HK-2 (cell line): ENCODE measurements around the gene NADSYN1.

ENCODE experiments used
- DNase-seq: peaks from one replicate; pipeline ENCODE4 v3.0.0-alpha.2; 2018; ENCODE audit not compliant: unreplicated experiment

NADSYN1 gene

DNA sequence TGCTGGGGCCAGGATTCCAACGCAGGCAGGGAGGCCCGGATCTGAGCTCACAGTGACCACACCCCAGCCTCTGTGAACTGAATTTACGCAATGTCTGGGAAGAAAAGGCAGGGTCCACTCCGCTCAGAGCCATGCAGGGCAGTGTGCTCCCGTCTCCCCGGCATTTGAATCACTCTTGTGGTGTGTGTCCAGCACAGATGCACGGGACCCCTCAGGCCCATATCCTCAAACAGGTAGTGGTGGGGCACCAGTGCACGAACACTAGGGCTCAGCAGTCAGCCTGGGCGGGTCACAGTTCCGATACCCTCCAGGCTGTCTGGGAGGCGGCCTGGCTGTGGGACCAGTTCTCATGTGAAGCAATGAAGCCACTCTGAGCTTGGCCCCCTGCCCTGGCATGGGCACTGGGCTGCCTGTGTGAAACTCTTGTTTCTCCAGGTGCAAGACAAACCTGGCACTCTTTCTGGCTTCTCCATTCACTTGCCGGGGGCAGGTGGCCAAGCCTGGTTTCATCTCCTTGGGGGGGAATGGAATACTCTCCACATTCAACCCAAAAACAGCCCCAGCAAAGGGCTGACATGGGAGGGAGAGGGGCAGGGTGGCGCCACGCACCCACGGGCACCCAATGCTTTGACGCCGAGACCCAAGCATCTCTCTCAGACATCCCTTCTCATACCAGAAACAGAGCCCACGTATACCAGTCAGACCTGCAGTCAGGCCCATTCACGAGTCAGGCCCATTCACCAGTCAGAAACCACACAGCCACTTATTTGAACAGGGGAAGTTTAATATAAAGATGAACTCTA, 19.2 kb upstream of the NADSYN1 start:
- DNase-seq: no peak

DNA sequence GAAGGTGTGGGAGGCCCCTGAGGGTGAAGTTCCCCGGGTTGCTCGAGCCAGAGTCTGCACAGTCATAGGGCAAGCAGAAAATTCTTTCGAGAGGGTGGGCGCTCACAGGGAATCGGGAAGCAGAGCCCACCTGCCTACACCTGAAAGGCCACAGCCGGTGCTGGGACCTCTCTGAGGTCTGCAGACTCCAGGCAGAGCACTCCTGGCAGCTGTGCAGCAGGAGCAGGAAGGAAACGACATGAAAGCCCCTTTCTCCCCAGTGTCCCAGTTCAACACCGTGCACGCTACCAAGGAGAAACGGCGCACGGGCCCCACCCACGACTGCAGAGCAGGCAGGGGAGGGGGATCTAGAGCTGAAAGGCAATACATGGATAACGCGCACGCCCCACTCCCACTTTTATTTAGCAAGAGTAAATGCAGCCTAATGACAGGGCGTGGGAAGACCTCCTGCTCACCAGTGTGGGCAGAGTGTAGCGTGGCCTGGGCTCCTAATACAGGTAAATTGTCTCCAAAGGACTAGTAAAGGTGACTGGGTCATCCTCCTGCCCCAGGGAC, 18.4 kb upstream of the NADSYN1 start:
- DNase-seq: no peak

DNA sequence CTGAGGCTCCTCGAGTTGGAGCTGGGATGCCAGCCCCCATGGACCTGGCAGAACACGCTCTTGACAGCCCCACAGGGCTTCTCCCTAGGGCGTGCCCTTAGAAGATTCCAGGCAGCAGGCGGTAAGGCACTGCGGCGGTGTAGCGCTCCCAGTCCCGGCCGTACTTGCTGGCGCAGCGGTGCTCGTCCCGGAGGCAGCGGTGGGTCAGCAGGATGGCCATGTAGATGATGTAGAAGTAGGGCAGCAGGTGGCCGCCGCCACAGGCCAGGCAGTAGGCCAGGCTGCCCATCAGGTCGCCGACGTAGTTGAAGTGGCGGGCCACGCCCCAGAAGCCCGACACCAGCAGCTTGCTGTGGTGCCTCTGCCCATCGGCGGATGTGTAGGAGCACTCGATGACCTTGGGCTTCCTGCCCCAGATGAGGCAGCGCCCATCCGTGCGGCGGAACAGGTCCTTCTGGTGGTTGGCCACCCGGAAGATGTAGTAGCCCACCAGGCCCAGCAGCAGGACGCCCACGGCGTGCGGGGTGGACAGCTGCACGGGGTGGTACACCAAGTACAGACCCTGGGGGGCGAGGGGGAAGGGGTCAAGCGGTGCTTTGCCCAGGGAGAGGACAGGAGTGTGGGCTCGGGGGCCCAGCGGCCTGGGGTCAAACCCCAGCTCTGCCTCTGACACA, 17.6 kb upstream of the NADSYN1 start:
- DNase-seq: no peak

DNA sequence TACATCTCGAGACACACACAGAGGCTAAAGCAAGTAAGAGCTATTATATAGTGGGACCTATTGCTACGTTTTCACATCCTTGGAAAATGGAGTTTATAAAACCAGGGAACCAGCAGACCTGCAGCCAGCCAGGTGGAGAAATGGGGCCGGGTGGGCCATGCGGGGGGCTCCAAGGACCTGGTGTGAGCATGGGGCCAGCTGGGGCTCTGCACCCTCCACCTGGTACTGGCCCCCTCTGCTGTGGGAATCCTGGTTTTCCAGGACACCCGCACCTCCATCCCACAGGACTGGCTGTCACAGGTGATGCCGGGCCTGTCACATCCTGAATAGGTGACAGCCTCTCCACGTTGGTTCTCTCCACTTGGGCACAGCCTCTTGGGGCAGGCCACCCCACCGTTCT, 16.1 kb upstream of the NADSYN1 start:
- DNase-seq: no peak

DNA sequence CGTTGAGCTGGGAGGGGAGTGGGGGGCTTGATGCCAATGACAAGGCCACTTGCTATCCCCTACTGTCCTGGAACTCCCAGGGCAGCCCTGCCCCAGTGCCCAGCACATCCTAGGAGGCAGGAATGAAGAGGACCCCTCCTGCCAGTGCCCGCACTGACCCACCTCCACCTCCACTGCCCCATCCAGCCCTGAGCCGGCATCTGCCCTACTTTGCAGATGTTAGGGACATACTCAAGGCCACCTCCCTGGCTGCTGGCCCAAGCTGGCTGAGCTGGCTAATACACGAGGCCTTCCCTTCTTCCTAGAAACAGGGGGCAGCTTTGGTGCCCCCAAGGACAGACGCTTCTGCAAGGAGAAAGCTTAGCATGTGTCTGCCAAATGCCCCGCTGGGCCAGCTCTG, 15.6 kb upstream of the NADSYN1 start:
- DNase-seq: no peak

DNA sequence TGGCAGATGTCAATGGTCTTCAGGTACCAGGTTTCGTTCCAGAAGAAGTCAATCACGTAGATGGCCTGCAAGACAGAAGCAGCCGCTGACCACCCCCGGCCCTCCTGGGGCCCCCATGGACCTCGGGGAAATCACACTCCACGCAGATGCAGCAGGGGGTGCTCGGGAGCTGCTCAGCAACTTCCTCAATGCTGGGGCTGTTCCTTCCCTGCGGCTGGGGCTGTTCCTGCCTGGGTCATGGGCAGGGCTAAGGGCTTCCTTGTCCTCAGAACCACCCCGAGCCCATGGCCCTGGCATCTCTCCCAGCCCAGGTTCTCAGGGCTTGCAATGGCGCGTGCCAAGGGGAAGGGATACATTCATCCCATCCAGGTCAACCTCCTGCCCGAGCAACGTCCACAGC, 15.1 kb upstream of the NADSYN1 start:
- no peak for DNase-seq

DNA sequence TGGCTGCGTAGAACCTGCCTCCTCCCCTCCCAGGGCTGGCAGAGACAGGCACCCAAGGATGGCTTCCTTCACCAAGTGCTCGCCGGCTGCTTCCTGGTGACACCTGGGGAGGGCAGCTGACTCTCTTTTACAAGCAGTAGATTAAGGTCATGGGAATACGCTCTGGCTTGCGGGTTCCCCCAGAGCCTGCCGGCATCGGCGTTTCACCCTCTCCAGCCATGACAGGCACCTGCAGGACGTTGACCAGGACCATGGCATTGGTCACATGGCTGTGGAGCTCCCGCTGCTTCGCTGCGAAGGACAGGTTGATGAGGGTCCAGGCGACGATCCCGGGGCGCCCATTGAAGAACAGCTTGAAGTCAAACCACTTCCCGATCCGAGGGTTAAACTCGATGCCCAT, 14.4 kb upstream of the NADSYN1 start:
- DNase-seq: no peak

DNA sequence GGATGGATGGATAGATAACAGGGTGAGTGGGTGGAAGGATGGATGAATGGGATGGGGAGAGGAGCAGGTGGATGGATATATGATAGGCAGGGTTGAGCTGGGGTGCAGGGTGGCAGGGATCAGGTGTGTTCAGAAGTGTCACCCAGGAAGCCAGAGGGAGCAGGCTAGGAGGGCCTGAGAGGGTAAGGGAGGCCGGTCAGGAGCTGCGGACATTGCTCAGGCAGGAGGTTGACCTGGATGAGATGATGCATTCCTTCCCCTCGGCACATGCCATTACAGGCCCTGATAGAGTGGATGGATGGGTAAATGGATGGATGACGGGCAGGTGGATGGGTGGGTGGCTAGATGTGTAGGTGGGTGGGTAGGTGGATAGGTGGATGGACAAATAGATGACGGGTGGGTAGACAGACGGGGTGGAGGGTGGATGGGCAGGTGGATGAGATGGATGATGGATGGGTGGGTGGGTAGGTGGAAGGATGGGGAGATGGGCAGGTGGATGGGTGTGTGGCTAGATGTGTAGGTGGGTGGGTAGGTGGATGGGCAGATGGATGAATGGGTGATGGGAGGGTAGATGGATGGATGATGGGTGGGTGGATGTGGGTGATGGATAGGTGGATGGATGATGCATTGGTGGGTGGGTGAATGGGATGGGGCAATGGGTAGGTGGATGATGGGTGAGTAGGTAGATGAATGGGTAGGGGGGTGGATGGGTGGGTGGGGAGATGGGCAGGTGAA, 12.8 kb upstream of the NADSYN1 start:
- DNase-seq: no peak

DNA sequence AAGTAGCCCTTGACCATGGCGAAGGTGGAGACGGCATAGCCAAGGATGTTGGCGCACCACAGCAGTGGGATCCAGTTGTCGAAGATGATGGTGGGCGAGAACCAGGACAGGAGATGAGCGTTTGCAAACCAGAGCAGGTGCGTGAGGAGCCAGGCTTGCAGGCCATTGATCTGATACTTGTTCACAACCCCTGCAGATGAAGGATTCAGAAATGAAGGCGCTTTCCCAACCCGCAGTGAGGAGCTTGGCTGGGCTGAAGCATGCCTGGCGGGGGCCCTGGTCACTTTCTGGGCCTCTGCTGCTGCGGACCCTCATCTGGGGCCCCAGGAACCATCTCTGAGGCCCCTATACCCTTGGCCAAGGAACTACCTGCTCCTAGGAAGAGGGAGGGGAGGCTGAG, 11.8 kb upstream of the NADSYN1 start:
- no peak for DNase-seq

DNA sequence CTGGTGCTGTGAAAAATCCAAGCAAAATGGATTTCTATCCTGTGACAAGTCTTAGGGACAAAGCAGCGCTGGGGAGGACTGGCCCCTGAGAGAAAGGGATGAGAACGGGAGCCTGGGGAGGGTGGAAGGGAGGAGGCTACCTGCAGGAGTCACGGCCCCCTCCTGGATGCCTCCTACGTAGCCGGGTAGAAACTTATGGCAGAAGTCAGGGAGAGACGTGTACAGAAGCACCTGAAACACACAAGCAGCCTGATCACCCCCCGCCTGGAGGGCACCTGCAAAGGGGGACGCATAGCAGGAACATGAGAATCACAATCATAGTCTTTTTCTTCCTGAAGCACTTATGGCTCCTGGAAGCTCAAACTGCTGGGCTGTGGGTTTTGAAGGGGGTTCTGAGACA, 10.9 kb upstream of the NADSYN1 start:
- no peak for DNase-seq

DNA sequence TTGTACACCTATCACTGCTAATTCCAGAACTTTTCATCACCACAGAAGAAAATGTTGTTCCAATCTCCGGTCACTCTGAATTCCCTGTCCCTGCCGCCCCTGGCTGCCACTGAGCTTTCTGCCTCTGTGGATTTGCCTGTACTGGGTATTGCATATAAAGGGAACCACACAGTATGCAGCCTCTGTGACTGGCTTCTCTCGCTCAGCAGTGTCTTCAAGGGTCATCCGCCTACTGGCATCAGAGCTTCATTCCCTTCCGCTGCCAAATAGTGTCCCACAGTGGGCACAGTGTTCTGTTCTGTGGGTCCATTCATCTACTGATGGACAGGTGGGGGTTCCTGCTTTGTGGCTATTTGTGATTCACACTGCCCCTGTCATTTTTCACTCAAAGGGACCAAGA, 10.1 kb upstream of the NADSYN1 start:
- no peak for DNase-seq

DNA sequence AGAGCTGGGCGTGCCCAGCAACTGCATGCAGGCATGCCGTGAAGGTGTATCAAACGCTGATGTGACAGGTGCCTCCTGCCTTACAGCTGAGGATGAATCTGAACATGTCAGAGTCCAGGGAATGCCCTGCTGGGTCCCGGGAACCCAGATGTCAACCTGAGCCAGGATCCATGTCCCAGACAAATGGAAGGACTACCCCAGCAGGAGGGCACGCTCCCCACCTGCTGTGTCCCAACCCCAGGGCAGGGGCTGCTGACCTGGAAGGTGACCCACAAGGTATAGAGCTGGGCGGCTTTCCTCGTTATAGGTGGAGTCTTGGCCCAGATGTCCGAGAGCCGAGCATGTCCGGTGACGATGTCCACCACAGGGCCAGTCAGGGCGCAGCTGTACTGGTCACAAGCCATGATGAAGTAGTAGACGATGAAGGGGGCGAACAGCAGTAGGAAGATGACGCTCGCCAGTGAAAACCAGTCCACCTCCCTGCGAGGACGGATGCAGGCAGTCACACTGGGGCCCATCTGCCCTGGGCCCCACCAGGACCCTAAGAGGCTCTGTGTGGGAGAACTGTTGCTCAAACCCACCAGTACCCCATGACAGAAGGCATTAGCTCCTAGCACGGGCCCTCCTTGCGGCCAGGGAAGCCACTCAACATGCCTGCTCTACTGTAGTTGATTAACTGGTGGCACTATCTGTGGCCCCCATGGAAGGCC, 9.1 kb upstream of the NADSYN1 start:
- DNase-seq: no peak

DNA sequence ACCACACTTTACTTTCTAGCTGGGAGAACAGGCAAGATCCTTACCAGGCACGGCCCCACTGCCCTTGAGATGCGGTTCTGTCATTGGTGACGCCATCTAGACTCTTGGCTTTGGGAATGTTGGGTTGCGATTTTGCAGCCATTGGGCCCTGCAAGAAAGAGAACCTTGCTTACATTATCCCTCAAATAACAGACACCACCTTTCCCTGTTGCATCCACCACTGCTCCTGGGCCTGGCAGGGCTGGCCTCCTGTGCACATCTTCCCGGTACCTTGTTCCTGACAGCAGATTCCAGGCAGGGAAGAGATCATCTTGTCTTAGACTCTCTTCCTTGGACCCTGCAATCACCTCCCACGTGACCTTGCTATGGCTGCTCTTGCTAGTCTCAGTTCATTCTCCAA, 8.2 kb upstream of the NADSYN1 start:
- no peak for DNase-seq

DNA sequence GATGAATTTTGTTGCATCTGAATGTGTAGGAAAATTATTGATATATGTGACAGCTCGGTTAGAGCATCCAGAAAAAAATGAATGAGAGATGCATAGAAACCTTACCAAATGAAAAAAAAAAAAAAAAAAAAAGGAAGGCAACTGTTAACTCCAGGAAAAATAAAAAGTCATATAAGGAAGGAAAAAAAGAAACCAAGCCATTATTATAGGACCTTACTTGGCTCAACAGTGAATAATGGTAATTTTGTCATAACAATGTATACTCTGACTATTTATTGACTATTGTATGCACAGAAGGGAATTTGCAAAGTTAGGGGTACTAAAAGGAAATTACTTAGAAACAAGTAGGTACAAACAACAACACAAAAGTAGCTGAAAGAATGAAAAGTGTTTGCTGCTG, 6.9 kb upstream of the NADSYN1 start:
- DNase-seq: no peak

DNA sequence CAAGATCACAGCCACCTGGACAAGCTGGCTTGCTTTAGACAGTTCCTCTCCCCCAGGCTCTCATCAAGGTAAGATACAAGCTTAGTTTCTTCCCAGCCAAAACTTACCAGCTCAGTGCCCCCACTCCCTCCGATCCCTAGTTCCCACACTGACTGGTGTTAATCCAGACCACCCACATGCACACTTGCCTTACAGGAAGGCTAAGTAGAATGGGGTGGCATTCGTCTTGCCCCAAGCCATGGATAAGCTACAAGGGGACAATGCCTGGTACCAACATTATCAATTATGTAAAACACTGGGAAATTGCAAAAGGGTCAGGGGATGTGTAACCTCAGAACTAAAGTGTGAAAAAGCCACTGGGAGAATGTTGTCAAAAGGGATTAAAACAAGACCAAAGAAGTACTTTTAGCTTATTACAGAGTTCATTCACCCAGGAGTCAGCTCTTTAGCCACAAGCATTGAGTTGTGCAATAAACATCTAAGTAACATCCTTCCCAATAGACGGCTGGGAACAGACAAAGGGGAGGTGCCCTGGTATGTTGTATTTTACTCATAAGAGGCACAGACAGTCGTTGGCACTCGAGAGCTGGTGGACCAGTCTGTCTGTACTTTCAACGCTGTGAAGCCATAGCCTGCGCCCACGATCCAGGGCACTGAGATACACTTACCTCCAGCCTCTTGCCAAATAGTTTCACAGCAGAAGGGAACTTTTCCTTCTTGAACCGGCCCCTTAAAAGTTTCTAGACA, 5.9 kb upstream of the NADSYN1 start:
- DNase-seq: no peak

DNA sequence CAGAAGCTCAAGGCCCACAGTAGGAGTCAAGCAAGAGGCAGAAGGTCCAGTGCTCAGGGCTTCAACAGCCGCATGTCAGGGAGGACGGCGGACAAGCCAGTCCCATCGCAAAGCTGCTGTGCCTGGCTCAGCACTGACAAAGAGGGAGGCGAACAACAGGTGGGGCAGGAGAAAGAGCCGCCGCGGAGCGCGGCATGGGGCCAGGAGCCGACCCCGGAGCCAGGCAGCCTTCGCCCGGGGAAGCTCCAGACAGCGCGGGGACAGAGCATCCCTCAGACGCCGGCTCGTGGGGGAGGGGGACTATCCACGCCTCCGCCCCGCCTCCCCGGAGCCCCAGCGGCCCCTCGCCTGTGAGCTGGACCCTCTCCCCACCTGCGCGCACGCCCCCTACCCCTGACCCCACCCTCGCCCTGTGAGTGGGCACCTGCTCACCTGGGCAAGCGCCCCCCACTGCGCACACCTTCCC, 5.2 kb upstream of the NADSYN1 start:
- DNase-seq: peak; percentile 16

DNA sequence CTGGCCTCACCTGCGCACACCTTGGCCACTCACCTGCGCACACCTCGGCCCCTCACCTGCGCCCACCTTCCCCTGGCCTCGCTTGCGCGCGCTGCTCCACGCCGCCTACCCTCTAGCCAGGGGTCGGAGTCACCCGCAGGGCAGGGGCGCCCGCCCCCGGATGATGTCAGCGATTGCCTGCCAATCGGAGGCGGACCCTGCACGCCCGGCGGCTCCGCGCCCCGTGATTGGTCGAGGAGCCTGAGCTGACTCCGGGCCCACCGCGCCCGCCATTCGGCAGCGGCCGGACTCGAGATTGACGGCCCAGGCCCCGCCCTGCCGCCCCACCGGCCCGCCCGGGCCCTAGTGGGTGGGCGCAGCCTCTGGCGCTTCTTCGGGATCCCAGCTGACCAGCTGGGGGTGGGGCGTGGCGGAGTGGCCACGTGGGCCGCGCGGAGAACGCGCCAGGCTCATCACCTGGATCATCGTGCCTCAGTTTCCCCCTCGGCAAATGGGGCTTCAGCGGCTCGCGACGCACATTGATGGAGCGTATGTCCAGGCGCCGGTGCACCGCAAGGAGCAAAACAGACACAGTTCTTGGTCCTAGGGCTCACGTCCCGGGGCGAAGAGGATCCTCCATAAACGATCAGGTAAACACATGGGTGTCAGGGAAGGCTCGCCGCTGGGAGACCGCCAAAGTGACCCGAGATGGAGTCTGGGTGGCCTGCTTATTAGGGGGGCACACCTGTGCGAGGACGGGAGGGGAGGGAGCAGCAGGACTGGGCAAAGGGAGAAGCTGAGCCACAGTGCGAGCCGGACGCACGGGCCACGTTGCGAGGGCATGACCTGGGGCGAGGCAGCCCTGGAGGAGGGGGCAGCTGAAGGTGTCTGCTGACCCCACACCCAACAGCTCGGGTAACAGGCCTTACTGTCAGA, 4.5 kb upstream of the NADSYN1 start, which contains the start of gene DHCR7:
DHCR7 (minus strand) TSS at position 137 of the 915 bp plus-strand sequence. CDS start 3,441 bp downstream, outside the sequence.
- DNase-seq: peak; percentile 92

DNA sequence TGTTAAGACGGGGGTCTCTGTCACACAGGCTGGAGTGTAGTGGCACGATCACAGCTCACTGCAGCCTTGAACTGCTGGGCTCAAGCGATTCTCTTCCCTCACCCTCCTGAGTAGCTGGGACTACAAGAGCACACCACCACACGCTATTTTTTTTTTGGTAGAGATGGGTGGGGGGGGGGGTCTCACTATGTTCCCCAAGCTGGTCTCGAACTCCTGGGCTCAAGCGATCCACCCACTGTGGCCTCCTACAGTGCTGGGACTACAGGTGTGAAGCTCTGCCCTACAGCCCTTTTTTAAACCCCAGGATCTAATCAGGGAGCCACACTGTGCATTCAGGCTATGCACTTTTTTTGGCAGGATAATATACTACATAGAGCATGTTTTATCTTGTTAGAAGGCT, 3.4 kb upstream of the NADSYN1 start:
- DNase-seq: no peak

DNA sequence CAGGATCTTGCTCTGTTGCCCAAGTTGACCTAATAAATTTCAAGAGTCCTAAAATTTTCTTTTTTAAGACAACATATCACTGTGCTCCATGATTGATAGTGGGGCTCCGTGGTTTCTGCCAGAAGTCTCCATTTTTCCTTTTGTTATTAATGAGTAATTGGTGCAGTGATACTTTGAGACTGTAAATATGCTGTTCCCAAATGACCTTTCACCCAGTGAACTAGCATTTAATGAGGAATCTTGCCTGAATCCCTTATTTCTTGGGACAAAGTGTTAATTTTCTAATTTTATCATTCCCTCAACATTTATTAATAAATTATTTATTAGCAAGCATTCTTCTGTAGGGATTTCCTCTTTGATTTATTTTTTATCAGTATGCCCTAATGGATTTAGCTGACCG, 2.5 kb upstream of the NADSYN1 start:
- no peak for DNase-seq

DNA sequence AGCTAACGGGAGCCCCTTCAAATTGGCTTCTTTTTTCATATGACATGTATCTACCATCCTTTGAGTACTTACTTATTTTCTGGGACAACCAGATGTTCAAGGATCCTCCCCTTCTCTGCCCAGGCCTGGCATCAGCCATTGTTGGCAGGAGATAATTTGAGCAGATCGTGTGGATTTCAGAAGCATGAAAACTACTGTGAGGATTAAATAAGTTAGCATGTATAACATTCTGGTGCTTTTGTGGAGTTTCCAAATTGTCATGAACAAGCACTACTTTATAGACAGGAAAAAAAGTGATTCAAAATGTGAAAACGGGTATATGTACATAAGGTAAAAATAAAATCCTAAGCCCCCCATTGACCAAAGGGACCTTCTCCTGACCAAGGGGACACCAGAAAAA, 2.1 kb upstream of the NADSYN1 start:
- DNase-seq: no peak
